Caco-2 (cell line): ENCODE measurements around the gene AGPAT3. TPM values are rescaled to one million over a fixed set of nuclear protein-coding genes. Genes with fewer than 3 reads are reported as not detected.

ENCODE experiments used
- BruUV-seq: library from RNA; stranded (reverse); fragments of 400-500 nt; replicated peaks from 2 replicates; lab custom pipeline; 2021; lab: Mats Ljungman, UMichigan
- CTCF ChIA-PET: fragments of 300-600 bp; sonication (Branson Sonifier 250); formaldehyde crosslinking; loops from one replicate; lab custom pipeline; 2022; ENCODE audit warnings: antibody characterized with exemption; lab: Charles Lee
- POLR2A ChIA-PET: fragments of 300-600 bp; sonication (Branson Sonifier 250); formaldehyde crosslinking; loops from one replicate; lab custom pipeline; 2022; ENCODE audit warnings: antibody characterized with exemption; lab: Charles Lee
- DNase-seq, 2 experiments: peaks; one replicate each; pipeline versions ENCODE4 v3.0.0 to v3.0.0-alpha.2; 2020 to 2022
- H3K27me3 ChIP-seq: replicated peaks from 2 replicates; pipeline ENCODE4 v1.6.0; 2011; ENCODE audit warnings: low read length; ENCODE audit not compliant: control insufficient read depth, insufficient read depth
- H3K36me3 ChIP-seq: 2 replicates; pipeline ENCODE4 v1.5.1; 2011; ENCODE audit warnings: low read length; ENCODE audit not compliant: control insufficient read depth, insufficient read depth
- H3K4me1 ChIP-seq: fragments of 250-450 bp; sonication (Bioruptor Pico); 2 replicates; pipeline ENCODE4 v1.5.1; 2020; ENCODE audit warnings: mild to moderate bottlenecking
- H3K4me3 ChIP-seq: 2 replicates; pipeline ENCODE4 v1.5.1; 2011; ENCODE audit warnings: low read depth, mild to moderate bottlenecking, control low read depth, low read length
- H3K9me3 ChIP-seq: fragments of 250-450 bp; sonication (Bioruptor Pico); 2 replicates; pipeline ENCODE4 v1.5.1; 2020; ENCODE audit warnings: mild to moderate bottlenecking, moderate library complexity
- H3K27ac Mint-ChIP-seq: one replicate; pipeline ENCODE4 v1.8.0; 2022; ENCODE audit warnings: mixed read lengths; ENCODE audit not compliant: unreplicated experiment
- H3K27me3 Mint-ChIP-seq: one replicate; pipeline ENCODE4 v1.8.0; 2022; ENCODE audit warnings: mixed read lengths; ENCODE audit not compliant: insufficient read depth, unreplicated experiment
- H3K36me3 Mint-ChIP-seq: one replicate; pipeline ENCODE4 v1.8.0; 2022; ENCODE audit warnings: mild to moderate bottlenecking, mixed read lengths; ENCODE audit not compliant: insufficient read depth, unreplicated experiment
- H3K4me1 Mint-ChIP-seq: one replicate; pipeline ENCODE4 v1.8.0; 2022; ENCODE audit warnings: low read depth, mixed read lengths; ENCODE audit not compliant: unreplicated experiment
- H3K4me3 Mint-ChIP-seq: one replicate; pipeline ENCODE4 v1.8.0; 2022; ENCODE audit warnings: mild to moderate bottlenecking, moderate library complexity, mixed read lengths; ENCODE audit not compliant: unreplicated experiment
- H3K9me3 Mint-ChIP-seq: one replicate; pipeline ENCODE4 v1.8.0; 2022; ENCODE audit warnings: mixed read lengths; ENCODE audit not compliant: unreplicated experiment
- intact Hi-C: fragments of 100-400 bp; cut with micrococcal nuclease; formaldehyde crosslinking; loops from one replicate; pipeline ENCODE4 v1.10.0; 2022; ENCODE audit not compliant: unreplicated experiment
- total RNA-seq: library from RNA; stranded (reverse); gene quantifications from 2 replicates; pipeline ENCODE4 v1.2.3, GENCODE V29; 2022
- TF ChIP-seq, protein P1 (sequence below), 2 experiments: fragments of 200-600 bp in 1 of 2; IDR thresholded peaks; 1 replicate in 1 of 2; 2 replicates in 1 of 2; pipeline versions ENCODE4 v1.5.1 to v1.8.0; 2011 to 2022; ENCODE audit warnings: antibody characterized with exemption in 1 of 2, control low read depth in 1 of 2, inconsistent platforms in 1 of 2, low read depth in 1 of 2, low read length in 1 of 2, mild to moderate bottlenecking in 1 of 2, moderate library complexity in 1 of 2; ENCODE audit not compliant: insufficient read depth in 1 of 2, severe bottlenecking in 1 of 2, unreplicated experiment in 1 of 2

The AGPAT3 gene
- total RNA-seq, 1 experiment from 2014 or later, result 61.8 TPM

DNA sequence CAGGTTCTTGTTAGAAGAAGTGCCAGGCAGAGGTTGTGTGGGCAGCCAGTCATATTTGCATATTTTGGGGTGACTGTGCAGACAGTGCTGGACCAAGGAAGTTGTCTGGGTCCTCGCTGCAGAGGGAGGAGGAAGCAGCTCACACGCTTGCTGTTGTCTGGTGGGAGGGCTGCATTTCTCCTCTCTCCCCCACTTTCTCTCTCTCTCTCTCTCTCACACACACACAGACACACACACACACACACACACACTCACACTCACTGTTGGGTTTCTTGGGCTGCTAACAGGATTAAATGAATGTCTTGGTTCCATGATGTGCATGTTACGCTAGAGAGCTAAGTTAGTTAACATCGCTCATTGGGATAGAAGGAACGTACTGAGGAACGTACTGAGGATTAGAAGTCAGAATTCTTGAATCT lies 72.9 kb downstream of the AGPAT3 start:
- Mint-ChIP-seq H3K9me3 (no peaks in the 10 kb centered on the region), H3K27ac (no peak overlapping the region), H3K27me3 (no peaks in the 10 kb centered on the region), H3K36me3 (peaks cover 7% of the 10 kb centered on the region), H3K4me1 (no peaks in the 10 kb centered on the region), H3K4me3 (no peak overlapping the region)
- ChIA-PET CTCF (no interaction called here), POLR2A (interaction anchor here (0.7 kb wide), 1 partner anchor 72 kb away, joined by 9 read pairs; no protein-coding TSS in a partner anchor)
- Histone ChIP-seq H3K4me3 (no peak overlapping the region), H3K4me1 (no peaks in the 10 kb centered on the region), H3K27me3 (no peaks in the 10 kb centered on the region), H3K9me3 (no peaks in the 10 kb centered on the region), H3K36me3 (no peaks in the 10 kb centered on the region)
- TF ChIP-seq, protein P1, sequence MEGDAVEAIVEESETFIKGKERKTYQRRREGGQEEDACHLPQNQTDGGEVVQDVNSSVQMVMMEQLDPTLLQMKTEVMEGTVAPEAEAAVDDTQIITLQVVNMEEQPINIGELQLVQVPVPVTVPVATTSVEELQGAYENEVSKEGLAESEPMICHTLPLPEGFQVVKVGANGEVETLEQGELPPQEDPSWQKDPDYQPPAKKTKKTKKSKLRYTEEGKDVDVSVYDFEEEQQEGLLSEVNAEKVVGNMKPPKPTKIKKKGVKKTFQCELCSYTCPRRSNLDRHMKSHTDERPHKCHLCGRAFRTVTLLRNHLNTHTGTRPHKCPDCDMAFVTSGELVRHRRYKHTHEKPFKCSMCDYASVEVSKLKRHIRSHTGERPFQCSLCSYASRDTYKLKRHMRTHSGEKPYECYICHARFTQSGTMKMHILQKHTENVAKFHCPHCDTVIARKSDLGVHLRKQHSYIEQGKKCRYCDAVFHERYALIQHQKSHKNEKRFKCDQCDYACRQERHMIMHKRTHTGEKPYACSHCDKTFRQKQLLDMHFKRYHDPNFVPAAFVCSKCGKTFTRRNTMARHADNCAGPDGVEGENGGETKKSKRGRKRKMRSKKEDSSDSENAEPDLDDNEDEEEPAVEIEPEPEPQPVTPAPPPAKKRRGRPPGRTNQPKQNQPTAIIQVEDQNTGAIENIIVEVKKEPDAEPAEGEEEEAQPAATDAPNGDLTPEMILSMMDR (IDR thresholded peaks at IDR 0.05; ENCODE audit: insufficient read depth in 1 of 2, low read depth in 1 of 2, low read length in 1 of 2, severe bottlenecking in 1 of 2, unreplicated experiment in 1 of 2), result no peak
- no peak for DNase-seq
- no TSS peak for BruUV-seq
- intact Hi-C loops, result no loop called here

DNA sequence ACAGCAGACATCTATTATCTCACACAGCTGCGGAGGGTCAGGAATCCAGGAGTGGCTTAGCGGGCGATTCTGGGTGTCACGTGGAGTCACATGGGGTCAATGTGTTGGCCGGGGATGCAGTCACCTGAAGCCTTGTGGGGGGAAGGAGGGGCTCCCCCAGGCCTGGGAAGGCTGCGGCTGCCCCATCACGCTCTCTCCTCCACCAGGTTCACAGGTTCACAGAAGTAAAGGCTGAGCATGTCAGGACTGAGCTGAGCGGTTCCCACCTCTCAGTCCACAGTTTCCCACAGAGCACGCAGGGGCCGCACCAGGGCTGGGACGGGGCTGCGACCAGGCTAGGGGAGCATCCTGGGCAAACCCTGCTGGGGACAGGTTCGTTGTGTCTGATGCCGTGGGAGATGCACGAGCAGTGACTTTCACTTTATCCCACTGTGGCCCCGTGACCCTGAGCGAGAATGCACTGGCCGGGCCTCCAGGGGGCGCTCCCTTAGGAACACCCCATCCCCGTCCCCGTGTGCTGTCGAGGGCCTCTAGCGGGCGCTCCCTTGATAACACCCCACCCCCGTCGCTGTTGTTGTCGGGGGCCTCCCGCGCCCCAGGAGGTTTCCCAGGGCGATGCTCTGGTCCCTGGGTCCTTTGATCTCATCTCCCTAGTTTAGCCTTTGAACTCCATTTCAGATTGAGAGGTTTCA lies 73.9 kb downstream of the AGPAT3 start:
- no peaks in the 10 kb centered on the region for H3K27me3 Mint-ChIP-seq
- no peak overlapping the region for H3K27ac Mint-ChIP-seq
- TF ChIP-seq, protein P1 (IDR thresholded peaks at IDR 0.05; ENCODE audit: insufficient read depth in 1 of 2, low read depth in 1 of 2, low read length in 1 of 2, severe bottlenecking in 1 of 2, unreplicated experiment in 1 of 2), result peak; percentile 62 to 63
- Histone ChIP-seq H3K36me3 (no peaks in the 10 kb centered on the region), H3K4me3 (no peak overlapping the region), H3K4me1 (no peaks in the 10 kb centered on the region), H3K27me3 (no peaks in the 10 kb centered on the region), H3K9me3 (no peaks in the 10 kb centered on the region)
- intact Hi-C loops, result no loop called here
- CTCF ChIA-PET, result interaction anchor here (0.7 kb wide), 1 partner anchor 42 kb away, joined by 4 read pairs; no protein-coding TSS in a partner anchor
- POLR2A ChIA-PET, result interaction anchor here (0.7 kb wide), 1 partner anchor 73 kb away, joined by 9 read pairs; no protein-coding TSS in a partner anchor
- peak; percentile 53 to 65 for DNase-seq
- H3K4me3 Mint-ChIP-seq, result no peak overlapping the region
- no TSS peak for BruUV-seq
- peaks cover 7% of the 10 kb centered on the region for H3K36me3 Mint-ChIP-seq
- no peaks in the 10 kb centered on the region for H3K4me1 Mint-ChIP-seq
- no peaks in the 10 kb centered on the region for H3K9me3 Mint-ChIP-seq

DNA sequence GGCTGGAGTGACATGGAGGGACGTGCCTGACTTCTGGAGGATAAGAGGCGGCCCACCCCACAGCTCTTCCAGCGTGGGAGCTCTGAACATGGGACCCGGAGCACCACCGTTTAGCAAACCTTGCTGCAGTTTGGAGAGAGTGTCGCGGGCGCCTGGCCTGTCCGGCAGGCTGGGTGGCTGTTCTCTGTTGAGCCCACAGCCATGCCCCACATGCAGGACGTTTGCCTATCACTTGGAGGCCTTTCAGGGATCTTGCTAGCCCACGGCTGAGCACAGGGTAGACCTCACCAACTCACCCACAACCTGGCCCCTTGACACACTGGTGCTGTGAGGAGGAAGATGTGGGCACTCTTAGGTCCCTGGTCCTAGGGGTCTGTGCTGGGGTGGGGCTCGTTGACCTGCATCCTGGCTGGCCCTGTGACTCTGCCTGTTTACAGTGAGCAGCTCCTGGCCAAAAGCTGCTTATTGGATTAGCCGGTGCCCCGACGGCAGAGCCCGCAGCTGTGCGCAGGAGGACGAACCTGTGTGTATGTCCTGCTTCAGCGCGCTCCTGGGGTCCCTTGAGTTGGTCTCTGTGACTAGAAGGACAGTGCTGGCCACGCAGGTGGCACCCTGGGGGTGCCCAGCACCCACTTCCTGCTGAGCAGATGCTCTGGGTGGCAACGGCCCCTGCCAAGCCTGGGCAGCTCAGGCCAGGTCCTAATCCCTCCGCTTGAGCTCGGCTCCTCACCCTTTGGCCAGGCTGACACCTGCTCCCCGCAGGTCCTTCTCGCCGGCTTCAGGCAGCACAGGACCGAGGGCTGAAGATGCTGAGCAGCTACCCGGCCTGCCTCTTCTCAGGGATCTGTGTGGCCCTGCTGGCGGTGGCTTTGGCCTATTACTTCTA lies 74.7 kb downstream of the AGPAT3 start:
- Histone ChIP-seq H3K27me3 (no peaks in the 10 kb centered on the region), H3K4me3 (no peak overlapping the region), H3K4me1 (no peaks in the 10 kb centered on the region), H3K36me3 (no peaks in the 10 kb centered on the region), H3K9me3 (no peaks in the 10 kb centered on the region)
- Mint-ChIP-seq H3K36me3 (peaks cover 4% of the 10 kb centered on the region), H3K9me3 (no peaks in the 10 kb centered on the region), H3K27ac (no peak overlapping the region), H3K27me3 (no peaks in the 10 kb centered on the region), H3K4me1 (no peaks in the 10 kb centered on the region), H3K4me3 (no peak overlapping the region)
- no peak for DNase-seq
- BruUV-seq, result no TSS peak
- TF ChIP-seq, protein P1 (IDR thresholded peaks at IDR 0.05; ENCODE audit: insufficient read depth in 1 of 2, low read depth in 1 of 2, low read length in 1 of 2, severe bottlenecking in 1 of 2, unreplicated experiment in 1 of 2), result no peak
- intact Hi-C loops, result no loop called here
- ChIA-PET CTCF (interaction anchor here (0.7 kb wide), 1 partner anchor 41 kb away, joined by 4 read pairs; no protein-coding TSS in a partner anchor), POLR2A (no interaction called here)
